Bronchial epithelial cell (primary cell): ENCODE results near the gene RELCH. TPM values are rescaled to one million over a fixed set of nuclear protein-coding genes. Genes with fewer than 3 reads are reported as not detected.

Experiments
- DNase-seq: peaks from one replicate; pipeline ENCODE4 v3.0.0-alpha.2; 2010; ENCODE audit warnings: low read depth
- FAIRE-seq: peaks from 2 replicates; lab custom pipeline; 2011; peaks lifted over from hg19 to GRCh38; lab: Jason Lieb, UNC
- H3K27me3 ChIP-seq: 2 replicates; pipeline ENCODE4 v1.5.1; 2011; ENCODE audit warnings: low read length; ENCODE audit not compliant: control insufficient read depth, insufficient read depth
- H3K36me3 ChIP-seq: 2 replicates; pipeline ENCODE4 v1.5.1; 2011; ENCODE audit warnings: low read length; ENCODE audit not compliant: control insufficient read depth, insufficient read depth
- H3K4me3 ChIP-seq: 2 replicates; pipeline ENCODE4 v1.5.1; 2011; ENCODE audit warnings: mild to moderate bottlenecking, low read depth, low read length, control low read depth
- total RNA-seq: library from RNA; depleted of rRNA; stranded (reverse); fragments of >200 nt; gene quantifications from 2 replicates; pipeline ENCODE4 v1.2.1, GENCODE V29; 2014
- TF ChIP-seq, protein P1 (sequence below): IDR thresholded peaks from 2 replicates; pipeline ENCODE4 v1.5.1; 2011; ENCODE audit warnings: mild to moderate bottlenecking, moderate library complexity, low read length, control low read depth, inconsistent platforms; ENCODE audit not compliant: insufficient read depth, severe bottlenecking

Gene RELCH
- total RNA-seq, 1 donor from 2014 or later = 29.5 TPM

- FAIRE-seq = no peak
- no peak overlapping the region for H3K4me3 ChIP-seq
- TF ChIP-seq, protein P1, sequence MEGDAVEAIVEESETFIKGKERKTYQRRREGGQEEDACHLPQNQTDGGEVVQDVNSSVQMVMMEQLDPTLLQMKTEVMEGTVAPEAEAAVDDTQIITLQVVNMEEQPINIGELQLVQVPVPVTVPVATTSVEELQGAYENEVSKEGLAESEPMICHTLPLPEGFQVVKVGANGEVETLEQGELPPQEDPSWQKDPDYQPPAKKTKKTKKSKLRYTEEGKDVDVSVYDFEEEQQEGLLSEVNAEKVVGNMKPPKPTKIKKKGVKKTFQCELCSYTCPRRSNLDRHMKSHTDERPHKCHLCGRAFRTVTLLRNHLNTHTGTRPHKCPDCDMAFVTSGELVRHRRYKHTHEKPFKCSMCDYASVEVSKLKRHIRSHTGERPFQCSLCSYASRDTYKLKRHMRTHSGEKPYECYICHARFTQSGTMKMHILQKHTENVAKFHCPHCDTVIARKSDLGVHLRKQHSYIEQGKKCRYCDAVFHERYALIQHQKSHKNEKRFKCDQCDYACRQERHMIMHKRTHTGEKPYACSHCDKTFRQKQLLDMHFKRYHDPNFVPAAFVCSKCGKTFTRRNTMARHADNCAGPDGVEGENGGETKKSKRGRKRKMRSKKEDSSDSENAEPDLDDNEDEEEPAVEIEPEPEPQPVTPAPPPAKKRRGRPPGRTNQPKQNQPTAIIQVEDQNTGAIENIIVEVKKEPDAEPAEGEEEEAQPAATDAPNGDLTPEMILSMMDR = no peak
- H3K27me3 ChIP-seq = peaks cover 4% of the 10 kb centered on the region
- no peak for DNase-seq
- no peaks in the 10 kb centered on the region for H3K36me3 ChIP-seq
Measured at GRCh38 chr18:62340996-62341395, 153.9 kb downstream of the RELCH start.

DNA sequence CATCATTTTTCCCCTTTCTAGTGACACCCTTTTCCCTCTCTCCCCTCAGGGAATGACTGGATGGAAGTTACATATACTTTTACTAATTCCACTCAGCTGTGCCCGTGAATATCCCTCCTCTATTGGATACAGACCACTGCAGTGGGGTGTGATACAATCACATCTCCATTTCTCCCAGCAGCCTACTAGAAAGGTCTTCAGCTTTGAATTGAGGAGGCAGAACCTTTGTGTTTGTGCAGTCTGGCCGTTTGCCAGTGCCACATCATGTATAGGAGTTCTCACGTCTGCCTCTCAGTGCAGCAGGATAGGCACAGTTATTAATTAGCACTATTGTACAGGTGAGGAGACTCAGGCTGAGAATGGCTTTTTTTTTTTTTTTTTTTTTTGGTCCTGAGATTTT, 154.4 kb downstream of the RELCH start:
- TF ChIP-seq, protein P1 = no peak
- Histone ChIP-seq H3K4me3 (no peak overlapping the region), H3K27me3 (peaks cover 4% of the 10 kb centered on the region), H3K36me3 (no peaks in the 10 kb centered on the region)
- FAIRE-seq (no peak), DNase-seq (peak; percentile 32)

DNA sequence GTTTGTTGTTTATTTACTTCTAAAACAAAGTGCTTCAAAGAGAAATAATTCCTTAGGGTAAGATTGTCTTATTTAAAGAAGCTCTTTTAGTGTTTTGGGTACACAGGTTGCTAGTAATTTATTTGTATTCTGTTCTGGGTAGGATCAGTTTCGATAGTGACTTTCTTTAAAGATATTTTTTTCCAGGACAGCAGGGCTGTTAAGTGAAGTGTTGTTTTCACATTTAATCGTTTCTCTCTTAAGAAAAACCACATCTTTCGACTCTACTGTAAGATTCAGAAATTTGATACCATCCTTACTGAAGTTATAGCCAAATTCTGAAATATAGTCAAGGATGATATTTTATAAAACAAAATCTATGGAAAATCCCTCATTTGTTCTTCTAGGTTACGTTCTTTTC, 155.8 kb downstream of the RELCH start:
- no peak for DNase-seq
- no peaks in the 10 kb centered on the region for H3K36me3 ChIP-seq
- no peak for FAIRE-seq
- TF ChIP-seq, protein P1 = no peak
- peaks cover 4% of the 10 kb centered on the region for H3K27me3 ChIP-seq
- H3K4me3 ChIP-seq = no peak overlapping the region

DNA sequence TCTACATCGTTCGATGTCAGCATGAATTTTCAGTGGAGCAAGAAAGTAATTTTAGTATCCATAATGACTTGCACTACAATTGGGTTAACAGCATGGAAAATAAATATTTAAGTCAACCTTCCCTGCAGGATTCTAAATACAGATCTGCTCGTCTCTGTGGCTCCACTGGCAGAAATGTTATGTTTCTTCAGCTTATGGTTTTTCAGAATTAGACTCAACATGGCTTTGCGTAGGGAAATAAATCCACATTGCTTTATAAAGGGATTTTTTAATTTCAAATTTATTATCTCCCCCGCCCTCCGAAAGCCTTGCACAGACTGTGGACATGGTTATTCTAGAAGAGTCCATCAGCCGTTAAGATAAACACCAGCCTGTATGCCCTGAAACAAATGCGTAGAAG, 156.3 kb downstream of the RELCH start:
- H3K27me3 ChIP-seq = peaks cover 4% of the 10 kb centered on the region
- H3K36me3 ChIP-seq = no peaks in the 10 kb centered on the region
- no peak for DNase-seq
- TF ChIP-seq, protein P1 = no peak
- FAIRE-seq = no peak
- H3K4me3 ChIP-seq = no peak overlapping the region

- FAIRE-seq = no peak
- TF ChIP-seq, protein P1 = no peak
- no peak overlapping the region for H3K4me3 ChIP-seq
- no peak for DNase-seq
- no peaks in the 10 kb centered on the region for H3K36me3 ChIP-seq
- peaks cover 4% of the 10 kb centered on the region for H3K27me3 ChIP-seq
Measured at GRCh38 chr18:62345909-62346308, 158.9 kb downstream of the RELCH start.
